DLD1 (cell line): ENCODE results near the gene LSM14A.

Experiments used
- in situ Hi-C: cut with HindIII; loops from 2 replicates; pipeline ENCODE4 v1.10.0; 2017; ENCODE audit warnings: low sequenced_read_pairs

The LSM14A gene

GRCh38 chr19:34278783-34279182 lies 106.5 kb downstream of the LSM14A start:
- in situ Hi-C loops: no loop called here
